SK-N-SH (cell line): Measurements from ENCODE around the gene CTXN3. TPM values are rescaled to one million over a fixed set of nuclear protein-coding genes. Genes with fewer than 3 reads are reported as not detected.

ENCODE experiments used
- CTCF ChIA-PET: fragments of 300-600, 350-600 bp; formaldehyde crosslinking; extraction: SDS; loops from one replicate; lab custom pipeline; 2021; lab: Yijun Ruan, JAX
- POLR2A ChIA-PET: fragments of 350-600 bp; sonication (Branson Sonifier 250); formaldehyde crosslinking; extraction: SDS; loops from one replicate; lab custom pipeline; 2020; ENCODE audit warnings: antibody characterized with exemption, inconsistent platforms; lab: Yijun Ruan, JAX
- DNase-seq: peaks from one replicate; pipeline ENCODE4 v3.0.0; 2012
- H2AFZ ChIP-seq: fragments of 200-600 bp; sonication (generic); 2 replicates; pipeline ENCODE4 v1.8.1; 2016; ENCODE audit warnings: antibody characterized with exemption, mild to moderate bottlenecking, low read depth
- H3F3A ChIP-seq: fragments of 200-600 bp; sonication (generic); replicated peaks from 2 replicates; pipeline ENCODE3; 2016; ENCODE audit warnings: antibody characterized with exemption, mild to moderate bottlenecking; ENCODE audit not compliant: insufficient read depth
- H3K27ac ChIP-seq, 2 experiments: fragments of 200-500 bp in 1 of 2; fragments of 200-600 bp in 1 of 2; sonication (Bioruptor generic) in 1 of 2; sonication (generic), shearing (Covaris generic) in 1 of 2; 2 replicates each; pipeline versions ENCODE4 v1.5.1 to v1.6.1; 2014 to 2016; ENCODE audit warnings: low read depth in 2 of 2, inconsistent platforms in 1 of 2, low read length in 1 of 2, mild to moderate bottlenecking in 1 of 2, mixed read lengths in 1 of 2
- H3K27me3 ChIP-seq: fragments of 200-600 bp; sonication (generic), shearing (Covaris generic); 2 replicates; pipeline ENCODE4 v1.6.1; 2016; ENCODE audit warnings: mixed run types; ENCODE audit not compliant: insufficient read depth
- H3K36me3 ChIP-seq, 2 experiments: fragments of 200-500 bp in 1 of 2; fragments of 200-600 bp in 1 of 2; sonication (Bioruptor generic) in 1 of 2; sonication (generic) in 1 of 2; replicated peaks in 1 of 2; 2 replicates each; pipeline versions ENCODE3 to v1.5.1; 2014 to 2016; ENCODE audit warnings: low read length in 1 of 2, mild to moderate bottlenecking in 1 of 2; ENCODE audit not compliant: insufficient read depth in 2 of 2, control insufficient read depth in 1 of 2
- H3K4me1 ChIP-seq, 2 experiments: fragments of 200-500 bp in 1 of 2; fragments of 200-600 bp in 1 of 2; sonication (Bioruptor generic) in 1 of 2; sonication (generic), shearing (Covaris generic) in 1 of 2; 2 replicates each; pipeline versions ENCODE4 v1.5.1 to v1.6.1; 2014 to 2016; ENCODE audit warnings: low read depth in 1 of 2, low read length in 1 of 2, mixed run types in 1 of 2; ENCODE audit not compliant: insufficient read depth in 2 of 2, control insufficient read depth in 1 of 2
- H3K4me2 ChIP-seq: fragments of 200-600 bp; sonication (generic), shearing (Covaris generic); 2 replicates; pipeline ENCODE4 v1.6.1; 2017; ENCODE audit warnings: mixed run types
- H3K4me3 ChIP-seq, 2 experiments: fragments of 200-500 bp in 1 of 2; fragments of 200-600 bp in 1 of 2; sonication (Bioruptor generic) in 1 of 2; sonication (generic), shearing (Covaris generic) in 1 of 2; 2 replicates each; pipeline versions ENCODE4 v1.5.1 to v1.8.1; 2014 to 2016; ENCODE audit warnings: low read depth in 2 of 2, inconsistent platforms in 1 of 2, low read length in 1 of 2, mild to moderate bottlenecking in 1 of 2, mixed read lengths in 1 of 2, moderate library complexity in 1 of 2
- H3K79me2 ChIP-seq: fragments of 200-600 bp; sonication (generic); 2 replicates; pipeline ENCODE4 v1.8.1; 2017; ENCODE audit warnings: mild to moderate bottlenecking; ENCODE audit not compliant: insufficient read depth
- H3K9ac ChIP-seq: fragments of 200-600 bp; sonication (generic); 2 replicates; pipeline ENCODE4 v1.6.1; 2017; ENCODE audit warnings: mixed run types
- H3K9me2 ChIP-seq: fragments of 200-600 bp; sonication (generic); 2 replicates; pipeline ENCODE4 v1.6.1; 2017; ENCODE audit warnings: mixed run types
- H3K9me3 ChIP-seq: fragments of 200-600 bp; sonication (generic); 2 replicates; pipeline ENCODE4 v1.6.1; 2017; ENCODE audit warnings: mixed run types, mild to moderate bottlenecking, moderate library complexity
- H4K20me1 ChIP-seq: fragments of 200-600 bp; sonication (generic); 2 replicates; pipeline ENCODE4 v1.6.1; 2017; ENCODE audit warnings: mild to moderate bottlenecking, mixed run types; ENCODE audit not compliant: insufficient read depth
- CHD2 ChIP-seq: fragments of 150-350 bp; IDR thresholded peaks from 2 replicates; pipeline ENCODE4 v1.6.1; 2018; ENCODE audit warnings: low read length; ENCODE audit not compliant: partially characterized antibody
- EP300 ChIP-seq, 2 experiments: IDR thresholded peaks; 2 replicates each; pipeline versions ENCODE4 v1.4.0 to v1.6.1; 2012; ENCODE audit warnings: borderline replicate concordance in 1 of 2, low read depth in 1 of 2, low read length in 1 of 2
- EZH2phosphoT487 ChIP-seq: fragments of 200-600 bp; sonication (generic); IDR thresholded peaks from 2 replicates; pipeline ENCODE4 v1.6.1; 2017; ENCODE audit warnings: low read depth, mixed run types, mild to moderate bottlenecking, antibody characterized with exemption, moderate library complexity, borderline replicate concordance
- FOSL2 ChIP-seq: IDR thresholded peaks from 2 replicates; pipeline ENCODE4 v1.4.0; 2012; ENCODE audit warnings: low read depth, mild to moderate bottlenecking, moderate library complexity, borderline replicate concordance
- FOXJ3 ChIP-seq: sonication (generic); formaldehyde crosslinking; IDR thresholded peaks from 2 replicates; pipeline ENCODE4 v1.5.1; 2020; ENCODE audit warnings: mild to moderate bottlenecking, missing genetic modification reagents
- GATA2 ChIP-seq: sonication (generic); formaldehyde crosslinking; IDR thresholded peaks from 2 replicates; pipeline ENCODE4 v1.5.0; 2020; ENCODE audit warnings: mild to moderate bottlenecking, missing genetic modification reagents
- MAX ChIP-seq: IDR thresholded peaks from 2 replicates; pipeline ENCODE4 v1.4.0; 2012; ENCODE audit warnings: low read depth
- MEF2A ChIP-seq: IDR thresholded peaks from 2 replicates; pipeline ENCODE4 v1.4.0; 2012; ENCODE audit warnings: low read depth, borderline replicate concordance
- MXI1 ChIP-seq: IDR thresholded peaks from 2 replicates; pipeline ENCODE4 v1.6.1; 2012; ENCODE audit warnings: mild to moderate bottlenecking, low read depth, low read length, improper control_type of control experiment
- NFIC ChIP-seq: IDR thresholded peaks from 2 replicates; pipeline ENCODE4 v1.4.0; 2012; ENCODE audit warnings: borderline replicate concordance
- NRF1 ChIP-seq: IDR thresholded peaks from 2 replicates; pipeline ENCODE4 v1.6.1; 2012; ENCODE audit warnings: low read depth, mild to moderate bottlenecking, low read length
- POLR2AphosphoS5 ChIP-seq: IDR thresholded peaks from 2 replicates; pipeline ENCODE4 v1.6.1; 2012; ENCODE audit warnings: low read depth, low read length
- REST ChIP-seq: IDR thresholded peaks from 2 replicates; pipeline ENCODE4 v1.6.1; 2012; ENCODE audit warnings: mild to moderate bottlenecking, low read depth, low read length, moderate library complexity
- RXRA ChIP-seq: IDR thresholded peaks from 2 replicates; pipeline ENCODE4 v1.4.0; 2012; ENCODE audit warnings: low read depth, mild to moderate bottlenecking, borderline replicate concordance
- SIN3A ChIP-seq: IDR thresholded peaks from 2 replicates; pipeline ENCODE4 v1.6.1; 2012; ENCODE audit warnings: low read depth, mild to moderate bottlenecking, low read length, moderate library complexity, borderline replicate concordance
- TAF1 ChIP-seq: IDR thresholded peaks from 2 replicates; pipeline ENCODE4 v1.6.1; 2012; ENCODE audit warnings: low read depth, mild to moderate bottlenecking, low read length, moderate library complexity, borderline replicate concordance
- TCF12 ChIP-seq: IDR thresholded peaks from 2 replicates; pipeline ENCODE4 v1.4.0; 2012
- TEAD4 ChIP-seq: IDR thresholded peaks from 2 replicates; pipeline ENCODE4 v1.4.0; 2012; ENCODE audit warnings: mild to moderate bottlenecking, borderline replicate concordance; ENCODE audit not compliant: insufficient read depth
- USF1 ChIP-seq: IDR thresholded peaks from 2 replicates; pipeline ENCODE4 v1.4.0; 2012; ENCODE audit warnings: low read depth, borderline replicate concordance
- USF2 ChIP-seq: fragments of 150-350 bp; IDR thresholded peaks from 2 replicates; pipeline ENCODE4 v1.6.1; 2017; ENCODE audit warnings: antibody characterized with exemption, low read length, low read depth, borderline replicate concordance
- WGBS: methylation state at CpG from one replicate; pipeline ENCODE4 v1.1.6; 2017; ENCODE audit warnings: low lambda C conversion rate; 5-methylcytosine and 5-hydroxymethylcytosine counted together
- polyA plus RNA-seq, 3 experiments: library from polyadenylated mRNA; depleted of rRNA; stranded (reverse); fragments of >200 nt; gene quantifications; 2 replicates each; pipeline ENCODE4 v1.2.3, GENCODE V29; 2012

CTXN3 gene
- polyA plus RNA-seq, 1 of the 3 experiments (the other 2 are of a cell fraction) = not detected

GRCh38 chr5:127697894-127698600 lies 49.2 kb downstream of the CTXN3 start:
- no peaks in the 10 kb centered on the region for H4K20me1 ChIP-seq
- H3K9me2 ChIP-seq = no peaks in the 10 kb centered on the region
- H3K4me3 ChIP-seq = no peak overlapping the region
- DNase-seq = no peak
- ChIA-PET POLR2A (no interaction called here), CTCF (no interaction called here)
- H3K79me2 ChIP-seq = no peaks in the 10 kb centered on the region
- H3K4me1 ChIP-seq = no peaks in the 10 kb centered on the region
- no peak overlapping the region for H3K27ac ChIP-seq
- TF ChIP-seq FOXJ3 (CRISPR knock-in tag) (no peak), NFIC (0 out of 2 replicates have a peak, but pooled peaks have one; percentile 27), USF1 (no peak), RXRA (0 out of 2 replicates have a peak, but pooled peaks have one; percentile 10)
- H2AFZ ChIP-seq = no peak overlapping the region
- no peaks in the 10 kb centered on the region for H3K36me3 ChIP-seq
- no peaks in the 10 kb centered on the region; the same call in 1 of the 2 replicates for H3K27me3 ChIP-seq
- H3K9ac ChIP-seq = no peak overlapping the region
- peaks cover 10% of the 10 kb centered on the region for H3F3A ChIP-seq
- WGBS = 3% methylated on average over 2 of the region's 2 CpGs
- no peak overlapping the region for H3K4me2 ChIP-seq
- no peaks in the 10 kb centered on the region for H3K9me3 ChIP-seq

GRCh38 chr5:127699416-127699815 lies 50.5 kb downstream of the CTXN3 start:
- WGBS = 15% methylated on average over 5 of the region's 5 CpGs
- Histone ChIP-seq H3K4me1 (no peaks in the 10 kb centered on the region), H3F3A (peaks cover 10% of the 10 kb centered on the region), H3K27me3 (no peaks in the 10 kb centered on the region; the same call in 1 of the 2 replicates), H4K20me1 (no peaks in the 10 kb centered on the region), H3K4me3 (no peak overlapping the region), H3K27ac (no peak overlapping the region), H3K9me2 (no peaks in the 10 kb centered on the region), H3K36me3 (no peaks in the 10 kb centered on the region), H3K9me3 (no peaks in the 10 kb centered on the region), H2AFZ (no peak overlapping the region), H3K4me2 (no peak overlapping the region), H3K79me2 (no peaks in the 10 kb centered on the region), H3K9ac (no peak overlapping the region)
- DNase-seq = no peak
- ChIA-PET POLR2A (no interaction called here), CTCF (no interaction called here)
- TF ChIP-seq MAX (no peak), TAF1 (no peak), USF2 (no peak), MXI1 (no peak), POLR2AphosphoS5 (no peak), CHD2 (no peak), FOXJ3 (CRISPR knock-in tag) (no peak), USF1 (no peak), NRF1 (no peak), TCF12 (no peak), REST (no peak), NFIC (no peak), TEAD4 (no peak), MEF2A (no peak), EZH2phosphoT487 (no peak), GATA2 (no peak), EP300 (IDR thresholded peaks at IDR 0.05; ENCODE audit: borderline replicate concordance in 1 of 2, low read depth in 1 of 2, low read length in 1 of 2) (no peak), FOSL2 (no peak), SIN3A (no peak)
